NOMO-1 treated with DMSO at 0.1 percent for 48 hours (cell line): Measurements from ENCODE around the gene SGSH.

Experiments
- DNase-seq: peaks from one replicate; lab custom pipeline; 2025; ENCODE audit not compliant: unreplicated experiment; lab: John Stamatoyannopoulos, UW

Gene SGSH

DNA sequence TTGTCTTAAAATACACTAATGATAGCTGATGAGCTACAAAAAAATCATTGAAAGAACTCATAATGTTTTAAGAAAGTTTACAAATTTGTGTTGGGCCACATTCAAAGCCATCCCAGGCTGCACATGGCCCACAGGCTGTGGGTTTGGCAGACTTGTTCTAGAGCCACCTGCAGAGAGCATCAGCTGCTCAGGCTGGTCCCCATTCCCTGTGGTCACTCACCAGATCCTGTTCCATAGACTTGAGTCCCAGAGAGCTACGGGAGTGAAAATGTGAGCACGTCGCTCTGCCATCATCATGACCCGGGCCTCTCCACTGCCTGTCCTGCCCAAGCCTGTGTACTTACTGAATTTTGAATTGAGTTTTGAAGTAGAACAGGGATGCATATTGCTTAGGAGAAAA lies 7.0 kb upstream of the SGSH start:
- no peak for DNase-seq

DNA sequence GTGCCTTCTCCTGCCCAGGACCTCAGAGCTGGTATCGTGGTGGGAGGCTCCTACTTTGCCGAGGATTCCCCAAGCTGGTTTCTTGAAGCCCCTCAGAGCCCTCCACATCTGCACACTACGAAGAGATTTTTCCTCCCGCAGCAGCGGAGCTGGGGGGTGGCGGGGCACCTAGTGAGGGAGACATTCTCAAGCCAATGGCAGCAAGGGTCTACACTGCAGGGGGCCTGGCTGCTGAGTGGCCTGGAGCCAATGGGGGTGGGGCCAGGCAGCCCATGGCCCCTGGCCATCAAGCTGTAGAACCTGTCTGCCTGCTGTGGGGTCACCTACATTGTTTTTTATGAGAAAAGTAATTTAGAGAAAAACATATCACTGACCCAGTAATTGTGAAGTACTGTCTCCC lies 5.1 kb upstream of the SGSH start:
- no peak for DNase-seq

- no peak for DNase-seq
These were observed 4.5 kb upstream of the SGSH start for GRCh38 chr17:80224683-80225082.

- DNase-seq = no peak
These were observed 3.8 kb upstream of the SGSH start for GRCh38 chr17:80223838-80224497.

DNA sequence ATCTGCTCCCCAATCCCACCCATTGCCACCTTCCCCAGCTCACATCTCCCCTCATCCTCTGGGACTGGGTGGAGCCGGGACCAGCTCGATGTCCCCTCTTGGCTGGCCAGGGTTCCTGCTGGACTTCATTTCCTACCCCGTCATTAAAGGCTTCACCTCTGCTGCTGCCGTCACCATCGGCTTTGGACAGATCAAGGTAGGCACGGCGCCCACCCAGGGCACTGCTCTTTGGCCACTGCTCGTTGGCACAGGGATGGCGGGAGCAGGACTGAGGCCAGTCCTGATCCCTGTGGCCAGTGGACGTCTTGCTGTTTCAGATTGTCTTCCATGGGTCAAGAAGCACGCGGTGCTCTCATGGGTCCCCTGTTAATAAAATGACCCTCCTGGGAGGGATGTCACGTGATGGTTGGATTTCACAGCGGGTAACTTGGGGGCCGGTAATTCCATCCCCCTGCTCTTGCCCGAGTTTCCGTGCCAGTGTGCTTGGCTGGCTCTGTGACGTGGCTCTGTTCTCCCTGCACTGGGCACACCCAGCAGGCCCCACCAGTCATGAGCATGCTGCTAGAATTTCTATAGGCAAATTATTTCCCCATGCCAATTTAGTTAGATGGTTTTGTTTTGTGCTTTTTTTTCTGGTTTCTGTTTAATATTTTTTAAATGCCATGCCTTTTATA lies 3.1 kb upstream of the SGSH start:
- DNase-seq = no peak

DNA sequence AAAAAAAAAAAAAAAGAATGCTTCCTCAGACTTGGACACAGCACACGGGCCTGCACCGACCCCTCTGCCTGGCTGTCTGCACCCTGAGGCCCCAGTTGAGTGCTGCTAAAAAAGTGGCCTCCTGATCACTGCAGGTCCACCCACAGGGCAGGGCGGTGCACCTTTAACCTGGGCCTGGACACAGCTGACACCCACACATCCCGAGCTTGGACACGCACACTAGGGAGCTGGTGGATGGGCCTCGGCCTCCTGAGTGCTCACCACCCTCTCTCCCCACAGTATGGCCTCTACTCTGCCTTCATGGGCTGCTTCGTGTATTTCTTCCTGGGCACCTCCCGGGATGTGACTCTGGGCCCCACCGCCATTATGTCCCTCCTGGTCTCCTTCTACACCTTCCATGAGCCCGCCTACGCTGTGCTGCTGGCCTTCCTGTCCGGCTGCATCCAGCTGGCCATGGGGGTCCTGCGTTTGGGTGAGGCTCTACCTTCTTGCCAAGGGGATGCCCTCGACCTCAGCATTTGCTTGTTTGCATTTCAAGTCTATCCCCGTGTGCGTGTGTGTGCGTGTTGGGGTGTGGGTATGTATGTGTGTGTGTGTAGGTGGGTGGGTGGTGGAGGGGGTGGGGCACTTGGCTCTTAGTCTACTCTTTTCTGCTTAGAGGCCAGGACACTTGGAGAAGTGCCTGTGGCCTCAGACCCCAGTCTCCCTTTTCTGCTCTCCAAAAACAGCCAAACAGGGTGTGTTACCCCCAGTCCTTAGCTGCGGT lies 2.4 kb upstream of the SGSH start:
- DNase-seq = no peak

DNA sequence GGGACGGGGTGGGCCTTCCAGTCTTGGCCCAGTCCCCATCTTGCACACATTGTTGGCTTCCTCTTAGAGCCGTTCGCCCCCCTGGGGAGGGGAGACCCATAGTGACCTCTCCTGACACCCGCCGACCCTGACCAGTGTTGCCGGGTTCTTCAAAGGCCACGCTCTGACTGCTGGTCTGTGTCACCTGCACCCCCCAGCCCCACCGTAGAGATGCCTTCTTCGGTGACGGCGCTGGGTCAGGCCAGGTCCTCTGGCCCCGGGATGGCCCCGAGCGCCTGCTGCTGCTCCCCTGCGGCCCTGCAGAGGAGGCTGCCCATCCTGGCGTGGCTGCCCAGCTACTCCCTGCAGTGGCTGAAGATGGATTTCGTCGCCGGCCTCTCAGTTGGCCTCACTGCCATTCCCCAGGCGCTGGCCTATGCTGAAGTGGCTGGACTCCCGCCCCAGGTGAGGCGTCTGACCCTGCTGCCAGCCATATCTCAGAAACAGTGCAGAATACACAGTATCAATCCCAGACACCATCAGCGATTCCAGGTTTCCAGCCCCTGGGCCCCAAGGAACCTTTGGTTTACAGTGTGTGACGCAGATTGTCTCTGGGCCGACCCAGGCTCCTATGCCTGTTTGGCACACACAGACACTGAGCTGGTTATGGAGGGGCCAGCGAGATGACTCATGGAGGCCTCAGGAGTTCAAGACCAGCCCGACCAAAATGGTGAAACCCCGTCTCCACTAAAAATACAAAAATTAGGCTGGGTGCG lies 1.4 kb upstream of the SGSH start:
- DNase-seq = no peak

DNA sequence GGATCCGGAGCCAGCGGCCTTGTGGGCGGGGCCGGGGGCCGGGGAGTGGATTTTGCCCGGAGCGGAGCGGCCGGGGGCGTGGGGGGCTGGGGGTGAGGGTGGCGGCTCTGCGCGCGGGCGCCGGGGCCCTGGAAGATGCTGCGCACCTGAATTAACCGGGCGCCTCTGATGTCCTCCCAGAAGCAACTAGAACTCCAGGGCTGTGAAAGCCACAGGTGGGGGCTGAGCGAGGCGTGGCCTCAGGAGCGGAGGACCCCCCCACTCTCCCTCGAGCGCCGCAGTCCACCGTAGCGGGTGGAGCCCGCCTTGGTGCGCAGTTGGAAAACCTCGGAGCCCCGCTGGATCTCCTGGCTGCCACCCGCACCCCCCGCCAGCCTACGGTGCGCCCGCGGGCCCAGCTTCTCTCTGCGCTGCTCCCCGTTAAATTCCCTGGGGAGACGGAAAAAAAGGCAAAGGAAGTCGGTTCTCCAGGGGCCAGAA lies 643 bp upstream of the SGSH start:
- no peak for DNase-seq

GRCh38 chr17:80219763-80220053 lies 425 bp downstream of the SGSH start:
- DNase-seq = no peak

GRCh38 chr17:80219013-80219762 lies 945 bp downstream of the SGSH start:
- DNase-seq = peak; percentile 95

DNA sequence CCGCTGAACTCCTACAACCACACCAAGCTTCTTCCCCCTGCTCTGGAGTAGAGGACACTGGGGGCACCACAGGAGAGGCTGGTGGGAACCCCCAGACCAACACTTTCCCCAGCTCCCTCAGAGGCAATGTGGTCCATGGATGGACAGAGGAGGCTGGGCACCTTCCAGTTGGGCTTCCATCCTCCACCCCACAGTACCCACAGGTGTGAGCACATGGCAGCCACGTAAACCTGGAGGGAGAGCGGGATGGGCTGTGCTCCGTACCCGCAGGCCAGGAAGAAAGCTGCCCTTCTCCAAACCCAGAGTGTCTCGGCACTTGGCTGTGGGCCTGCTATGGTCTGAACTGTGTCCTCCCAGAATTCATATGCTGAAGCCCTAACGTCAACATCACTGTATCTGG lies 1.7 kb downstream of the SGSH start:
- DNase-seq = no peak

DNA sequence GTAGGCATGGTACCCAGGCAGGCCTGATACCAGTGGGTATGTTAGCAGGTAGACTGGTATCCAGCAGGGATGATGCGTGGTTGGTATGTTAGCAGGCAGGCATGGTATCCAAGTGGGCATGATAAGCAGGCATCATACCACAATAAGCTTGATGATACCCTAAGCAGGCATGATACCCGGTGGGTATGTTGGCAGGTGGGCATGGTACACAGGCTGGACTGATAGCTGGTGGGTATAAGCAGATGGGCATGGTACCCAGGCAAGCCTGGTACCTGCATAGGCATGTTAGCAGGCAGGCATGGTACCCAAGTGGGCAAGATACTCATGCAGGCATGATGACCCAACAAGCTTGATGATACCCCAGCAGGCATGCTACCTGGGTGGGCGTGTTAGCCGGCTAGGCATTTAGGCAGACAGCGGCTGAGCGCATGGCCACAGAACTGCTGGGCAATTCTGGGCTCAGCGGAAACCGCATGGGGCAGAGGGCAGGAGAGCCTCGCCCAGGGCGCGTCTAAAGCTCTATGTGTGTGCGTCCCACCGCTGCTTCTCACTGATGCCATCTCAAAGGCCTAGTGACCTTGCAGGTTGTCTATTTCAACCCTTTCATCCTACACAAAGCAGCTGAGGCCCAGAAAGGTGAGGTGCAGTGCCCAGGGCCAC lies 2.3 kb downstream of the SGSH start:
- no peak for DNase-seq

GRCh38 chr17:80216473-80217456 lies 3.4 kb downstream of the SGSH start:
- no peak for DNase-seq

DNA sequence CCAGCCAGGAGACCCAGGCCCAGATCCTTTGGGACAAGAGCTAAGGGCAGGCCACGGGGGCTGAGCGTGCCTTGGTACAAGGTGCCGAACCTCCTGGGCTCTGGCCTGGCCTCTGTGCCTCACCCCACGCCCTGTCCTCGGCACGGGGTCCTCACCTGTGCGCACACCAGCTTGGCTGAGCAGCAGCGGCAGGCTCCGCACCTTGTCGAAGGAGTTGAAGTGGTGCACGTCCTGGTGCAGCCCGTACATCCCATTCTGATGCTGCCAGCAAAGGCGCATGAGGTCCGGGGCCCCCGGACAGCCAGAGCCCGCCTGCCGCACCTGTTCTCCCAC lies 5.3 kb downstream of the SGSH start:
- no peak for DNase-seq

DNA sequence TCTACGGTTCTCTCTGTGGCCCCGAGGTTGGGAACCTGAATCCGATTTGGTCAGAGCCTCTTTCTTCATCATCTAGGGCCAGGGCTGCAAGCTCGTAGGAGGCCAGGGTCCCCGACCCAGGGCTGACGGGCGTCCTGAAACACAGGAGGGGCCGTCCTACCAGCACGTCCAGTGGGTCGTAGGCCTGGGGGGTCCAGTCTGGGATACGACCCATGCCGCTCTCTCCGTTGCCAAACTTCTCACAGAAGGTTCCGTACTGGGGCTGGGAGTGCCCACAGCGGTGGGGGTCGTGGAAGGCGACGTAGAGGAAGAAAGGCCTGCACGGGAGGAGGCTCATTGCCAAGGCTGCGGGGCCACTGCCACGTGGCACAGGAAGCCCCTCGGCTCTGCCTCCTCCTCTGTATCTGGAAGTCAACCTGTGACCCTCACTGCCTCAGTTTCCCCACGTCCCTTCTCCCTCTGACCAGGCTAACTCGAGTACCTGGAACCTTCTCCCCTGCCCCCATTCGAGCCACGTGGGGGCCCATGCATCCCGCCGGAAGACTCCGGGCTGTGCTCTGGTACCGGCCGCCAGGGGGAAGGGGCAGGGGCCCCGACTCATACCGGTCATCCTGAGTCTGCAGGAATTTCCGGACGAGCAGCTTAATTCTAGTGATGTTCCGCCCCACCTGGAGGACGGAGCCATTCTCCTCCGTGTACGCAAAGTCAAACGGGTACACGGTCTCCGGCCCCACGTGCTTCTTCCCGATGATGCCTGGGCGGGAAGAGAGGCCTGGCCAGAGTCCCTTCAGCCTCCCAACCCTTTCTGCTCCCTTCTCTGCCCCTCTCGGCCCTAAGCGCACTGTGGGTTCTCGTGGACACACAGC lies 5.9 kb downstream of the SGSH start:
- no peak for DNase-seq

DNA sequence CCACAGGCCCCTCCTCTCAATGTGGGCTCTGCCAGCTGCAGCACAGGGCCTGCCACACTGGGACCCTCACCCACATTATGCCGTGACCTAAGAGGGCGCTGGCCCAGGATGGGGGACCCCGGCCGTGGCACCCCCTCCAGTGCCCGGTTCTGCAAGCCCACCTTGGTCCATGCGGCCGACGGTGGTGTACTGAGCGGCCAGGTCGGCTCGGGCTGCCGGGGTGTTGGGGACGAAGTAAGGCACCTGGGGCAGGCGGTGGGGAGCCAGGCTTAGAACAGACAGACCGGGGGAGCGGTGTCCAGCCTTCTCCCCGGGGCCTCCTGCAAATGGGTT lies 6.5 kb downstream of the SGSH start:
- DNase-seq = no peak

DNA sequence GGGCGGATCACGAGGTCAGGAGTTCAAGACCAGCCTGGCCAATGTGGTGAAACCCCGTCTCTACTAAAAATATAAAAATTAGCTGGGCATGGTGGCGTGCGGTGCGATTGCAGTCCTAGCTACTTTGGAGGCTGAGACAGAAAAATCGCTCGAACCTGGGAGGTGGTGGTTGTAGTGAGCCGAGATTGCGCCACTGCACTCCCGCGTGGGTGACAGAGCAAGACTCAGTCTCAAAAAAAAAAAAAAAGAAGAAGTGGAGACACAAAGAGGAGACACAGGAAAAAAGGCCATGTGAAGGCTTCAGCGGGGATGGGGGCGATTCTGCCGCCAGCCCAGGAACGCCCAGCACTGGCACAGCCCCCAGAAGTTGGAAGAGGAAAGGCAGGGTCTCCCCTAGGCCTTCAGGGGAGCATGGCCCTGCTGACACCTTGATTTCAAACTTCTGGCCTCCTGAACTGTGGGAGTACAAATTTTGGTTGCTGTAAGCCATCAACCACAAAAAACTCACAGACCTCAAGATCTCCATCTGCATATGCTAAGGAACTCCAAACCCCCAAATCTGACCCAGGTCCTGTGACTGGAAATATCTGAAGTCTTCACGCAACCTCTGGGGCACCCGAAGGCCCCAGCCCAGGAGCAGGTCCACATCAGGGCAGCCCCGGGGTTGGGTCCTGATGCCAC lies 7.0 kb downstream of the SGSH start:
- peak; percentile 85 for DNase-seq

DNA sequence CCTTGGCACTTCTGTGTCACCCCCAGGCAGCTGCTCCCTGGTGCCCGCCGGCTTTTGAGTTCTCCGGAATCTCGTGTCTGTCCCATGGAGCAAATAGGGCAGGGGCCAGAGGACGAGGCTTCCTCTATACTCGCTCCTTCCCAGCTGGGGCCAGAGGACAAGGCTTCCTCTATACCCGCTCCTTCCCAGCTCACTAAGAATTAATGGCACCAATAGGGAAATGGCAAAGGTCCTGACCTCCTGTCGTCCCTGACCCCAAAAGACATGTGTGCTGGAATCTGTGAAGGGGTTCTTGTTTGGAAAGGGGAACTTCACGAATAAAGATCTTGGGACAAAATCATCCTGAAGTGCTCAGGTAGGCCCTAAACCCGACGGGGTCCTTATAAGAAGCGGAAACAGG lies 7.6 kb downstream of the SGSH start:
- no peak for DNase-seq
